Activated CD4-positive, alpha-beta T cell treated with anti-CD3 and anti-CD28 coated beads for 48 hours (primary cell): ENCODE data around the gene XRCC1.

ENCODE experiments used
- DNase-seq: peaks from one replicate; pipeline ENCODE4 v3.0.0-alpha.2; 2020

Gene XRCC1

GRCh38 chr19:43511324-43511723 is 64.0 kb downstream of the XRCC1 start:
- no peak for DNase-seq

- no peak for DNase-seq
Observed at GRCh38 chr19:43510713-43511112, 64.6 kb downstream of the XRCC1 start.

GRCh38 chr19:43507880-43508279 is 67.4 kb downstream of the XRCC1 start:
- DNase-seq, result no peak

GRCh38 chr19:43506629-43507028 is 68.7 kb downstream of the XRCC1 start:
- DNase-seq, result no peak

GRCh38 chr19:43505941-43506340 is 69.4 kb downstream of the XRCC1 start:
- no peak for DNase-seq

- DNase-seq, result no peak
Observed at GRCh38 chr19:43505186-43505456, 70.2 kb downstream of the XRCC1 start.

GRCh38 chr19:43504426-43505185 is 70.7 kb downstream of the XRCC1 start, which contains the start of gene PHLDB3:
TSS of gene PHLDB3 (minus strand) at chr19:43504746. CDS start at chr19:43504118, 628 bp downstream.
- peak; percentile 61 for DNase-seq

GRCh38 chr19:43503501-43504425 is 71.6 kb downstream of the XRCC1 start:
- DNase-seq, result peak; percentile 99

GRCh38 chr19:43502419-43502976 is 72.8 kb downstream of the XRCC1 start:
- no peak for DNase-seq

GRCh38 chr19:43501661-43502418 is 73.5 kb downstream of the XRCC1 start:
- DNase-seq, result no peak

GRCh38 chr19:43499042-43499441 is 76.3 kb downstream of the XRCC1 start:
- no peak for DNase-seq

GRCh38 chr19:43498233-43498842 is 77.0 kb downstream of the XRCC1 start:
- no peak for DNase-seq

- DNase-seq, result no peak
Observed at GRCh38 chr19:43496960-43497359, 78.4 kb downstream of the XRCC1 start.

- DNase-seq, result no peak
Observed at GRCh38 chr19:43495082-43495481, 80.2 kb downstream of the XRCC1 start.
